Stimulated activated CD4-positive, alpha-beta T cell treated with anti-CD3 and anti-CD28 coated beads, Interleukin-4, amount 100 ng/mL, for 4 hours (primary cell): ENCODE data around the gene POP4.
"Not testable (repeated sequence)": the region's sequence is repeated elsewhere in the genome, so short reads cannot be mapped to it uniquely, and the experiment has no call there.

Experiments used
- DNase-seq, 2 experiments: peaks; one replicate each; pipeline ENCODE4 v3.0.0-alpha.2; 2020

POP4 gene

GRCh38 chr19:29612801-29613595 lies 6.9 kb downstream of the POP4 start:
- DNase-seq = no peak

- no peak for DNase-seq
Measured at GRCh38 chr19:29614046-29614445, 8.0 kb downstream of the POP4 start.

GRCh38 chr19:29614780-29615179 lies 8.7 kb downstream of the POP4 start:
- no peak for DNase-seq

DNA sequence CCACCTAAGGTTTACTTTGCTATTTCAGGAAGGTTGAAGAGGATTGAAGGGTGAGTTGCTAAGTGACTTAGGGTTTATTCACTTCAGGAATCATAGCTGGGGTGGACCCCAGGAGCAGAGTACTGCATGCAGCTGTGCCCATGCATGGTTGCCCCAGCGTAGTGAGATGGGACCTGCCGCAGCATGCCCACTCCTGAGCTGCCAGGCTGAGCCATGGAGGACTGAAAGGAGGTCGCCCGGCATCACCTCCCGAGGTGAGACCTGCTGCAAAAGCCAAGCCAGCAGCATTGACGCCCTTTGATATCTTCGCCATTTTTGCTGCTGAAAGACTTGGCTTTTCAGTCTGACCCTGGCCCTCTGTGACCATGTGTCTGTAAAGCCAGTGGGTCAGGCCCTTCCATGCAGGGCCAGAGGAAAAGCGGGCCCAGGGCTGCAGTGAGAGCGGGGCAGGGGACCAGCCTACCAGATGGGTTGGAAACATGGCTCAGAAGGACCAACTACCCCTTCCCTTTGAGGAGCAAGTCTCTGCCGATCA lies 9.9 kb downstream of the POP4 start:
- DNase-seq = no peak

- no peak for DNase-seq
Measured at GRCh38 chr19:29616541-29616940, 10.5 kb downstream of the POP4 start.

DNA sequence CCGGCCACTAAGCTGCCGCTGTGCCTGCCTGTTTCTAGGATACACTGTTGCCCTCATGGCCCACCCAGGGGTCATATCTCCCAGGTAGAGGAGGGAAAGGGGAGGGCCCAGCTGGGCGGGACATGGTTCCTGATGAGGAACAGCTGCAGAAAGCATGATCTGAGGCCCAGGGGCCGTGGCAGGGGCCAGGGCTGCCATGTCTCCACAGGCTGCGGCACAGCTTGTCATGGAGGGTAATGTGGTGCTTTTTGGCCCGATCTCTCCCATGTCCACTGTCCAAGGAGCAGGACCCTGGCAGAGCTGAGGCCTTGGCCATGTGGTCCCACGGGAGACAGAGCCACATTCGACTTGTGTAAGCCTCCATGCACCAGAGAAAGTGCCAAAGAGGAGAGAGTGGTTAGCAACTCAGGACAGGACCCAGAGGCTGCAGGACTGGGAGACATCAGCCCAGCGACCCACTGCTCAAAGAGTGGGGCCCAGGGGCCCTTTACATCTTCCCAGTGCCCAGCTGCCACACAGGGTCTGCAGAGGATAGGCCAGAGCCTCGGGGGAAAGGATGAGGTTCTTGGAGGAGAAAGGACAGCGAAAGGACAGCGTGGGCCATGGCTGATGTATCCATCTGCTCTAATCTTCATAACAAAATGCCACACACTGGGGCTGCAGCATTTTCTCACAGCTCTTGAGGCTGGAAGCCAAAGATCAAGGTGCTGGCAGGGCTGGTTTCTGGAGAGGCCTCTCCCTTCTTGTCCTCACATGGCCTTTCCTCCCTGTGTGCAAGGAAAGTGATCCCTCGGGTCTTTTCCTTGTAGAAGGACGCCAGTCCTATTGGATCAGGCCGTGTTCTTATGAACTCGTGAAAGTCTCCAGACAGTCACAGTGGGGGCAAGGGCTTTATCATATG lies 11.5 kb downstream of the POP4 start:
- no peak for DNase-seq

GRCh38 chr19:29618434-29618833 lies 12.4 kb downstream of the POP4 start:
- no peak for DNase-seq

DNA sequence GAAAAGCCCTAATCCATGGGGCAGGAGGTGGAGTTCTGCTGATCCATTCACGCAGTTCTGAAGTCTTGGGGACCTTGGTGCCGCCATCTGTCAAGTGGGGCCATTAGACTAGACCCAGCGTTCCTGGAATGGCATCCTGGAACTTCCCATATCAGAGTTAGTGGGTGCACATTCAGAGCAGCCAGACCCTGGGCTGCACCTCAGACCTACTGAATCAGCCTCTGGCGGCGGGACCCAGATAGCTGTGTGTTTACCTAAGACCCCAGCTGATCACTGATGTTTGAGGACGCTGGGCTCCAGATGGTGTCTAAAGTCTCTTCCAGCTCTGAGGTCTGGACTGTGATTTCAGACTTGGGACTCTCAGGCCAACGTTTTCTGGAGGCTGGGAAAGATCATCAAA lies 12.8 kb downstream of the POP4 start:
- no peak for DNase-seq

GRCh38 chr19:29620931-29621351 lies 14.9 kb downstream of the POP4 start:
- DNase-seq = peak; percentile 26 to 38

- DNase-seq = no peak
Measured at GRCh38 chr19:29622166-29623070, 16.3 kb downstream of the POP4 start.

GRCh38 chr19:29623726-29624488 lies 17.8 kb downstream of the POP4 start:
- DNase-seq = peak in 1 of 2 experiments; percentile 22

GRCh38 chr19:29624489-29625185 lies 18.6 kb downstream of the POP4 start:
- no peak for DNase-seq

DNA sequence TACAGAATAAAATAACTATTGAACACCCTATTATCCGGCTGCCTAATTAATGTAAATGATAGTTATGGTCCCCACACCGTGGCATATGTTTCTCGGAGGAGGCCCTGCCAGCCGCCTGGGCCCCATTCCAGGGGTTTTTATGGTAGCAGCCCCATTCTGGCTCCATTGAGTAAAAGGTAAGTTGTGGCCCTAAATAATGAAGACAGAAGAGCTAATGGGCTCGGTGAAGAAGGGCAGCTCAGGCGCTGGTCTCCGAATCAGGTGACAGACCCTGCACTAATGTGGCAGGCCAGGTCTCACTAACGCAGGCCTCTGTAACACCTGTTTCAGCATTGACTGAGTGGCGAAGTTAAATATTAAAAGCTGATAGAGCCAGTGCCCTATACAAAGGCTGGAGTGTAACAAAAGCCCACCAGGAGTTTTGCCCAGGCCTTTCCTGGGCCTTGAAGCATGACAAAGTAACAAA lies 19.1 kb downstream of the POP4 start:
- no peak for DNase-seq

DNA sequence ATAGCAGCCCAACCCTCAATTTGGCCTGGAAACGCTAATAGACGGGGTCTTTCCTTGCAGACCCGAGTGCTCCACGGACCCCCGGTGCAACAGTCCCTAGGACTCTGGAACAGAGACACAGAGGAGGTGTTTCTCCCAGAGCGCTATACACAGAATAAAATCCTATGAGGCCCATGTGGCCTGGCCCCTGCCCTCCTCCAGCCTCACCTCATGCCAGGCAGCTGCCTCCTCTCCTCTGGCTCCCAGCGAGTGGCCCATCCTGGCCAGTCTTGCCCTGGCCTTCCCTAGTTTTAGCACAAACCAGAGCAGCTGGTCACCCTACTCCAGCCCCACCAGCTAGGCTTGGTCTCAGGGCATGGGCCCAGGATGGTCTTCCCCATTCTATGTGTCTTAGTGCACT lies 20.3 kb downstream of the POP4 start:
- DNase-seq = no peak

- not testable (repeated sequence) for DNase-seq
Measured at GRCh38 chr19:29626832-29627231, 20.7 kb downstream of the POP4 start.

DNA sequence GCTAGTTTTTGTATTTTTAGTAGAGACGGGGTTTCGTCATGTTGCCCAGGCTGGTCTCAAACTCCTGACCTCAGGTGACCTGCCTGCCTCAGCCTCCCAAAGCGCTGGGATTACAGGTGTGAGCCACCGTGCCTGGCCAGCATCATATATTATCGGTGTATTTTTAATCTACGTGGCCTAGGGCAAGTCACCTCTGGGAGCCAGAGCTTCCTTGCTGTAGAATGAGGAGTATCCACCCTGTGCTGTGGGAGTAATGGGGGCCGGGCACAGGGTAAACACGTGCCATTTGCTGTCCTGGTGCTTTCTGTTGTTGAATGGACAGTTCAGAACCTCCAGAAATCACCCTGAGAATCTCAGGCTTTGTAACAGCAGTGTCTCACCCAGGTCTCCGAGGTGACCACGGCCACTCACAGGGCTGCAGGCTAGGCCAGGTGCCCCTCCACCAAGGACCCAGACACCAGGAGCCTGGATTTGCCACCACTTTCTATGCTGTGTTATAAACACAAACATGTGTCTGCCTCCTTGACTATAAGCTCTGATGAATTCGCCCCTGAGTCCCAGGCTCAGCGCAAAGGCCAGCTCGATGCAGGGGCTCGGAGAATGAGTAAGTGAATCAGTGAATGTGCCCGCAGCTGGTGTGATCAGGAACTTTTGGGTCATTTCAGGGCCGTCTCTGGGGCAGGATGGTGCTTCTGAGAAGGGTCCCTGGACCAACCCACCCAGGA lies 22.7 kb downstream of the POP4 start:
- DNase-seq = no peak

DNA sequence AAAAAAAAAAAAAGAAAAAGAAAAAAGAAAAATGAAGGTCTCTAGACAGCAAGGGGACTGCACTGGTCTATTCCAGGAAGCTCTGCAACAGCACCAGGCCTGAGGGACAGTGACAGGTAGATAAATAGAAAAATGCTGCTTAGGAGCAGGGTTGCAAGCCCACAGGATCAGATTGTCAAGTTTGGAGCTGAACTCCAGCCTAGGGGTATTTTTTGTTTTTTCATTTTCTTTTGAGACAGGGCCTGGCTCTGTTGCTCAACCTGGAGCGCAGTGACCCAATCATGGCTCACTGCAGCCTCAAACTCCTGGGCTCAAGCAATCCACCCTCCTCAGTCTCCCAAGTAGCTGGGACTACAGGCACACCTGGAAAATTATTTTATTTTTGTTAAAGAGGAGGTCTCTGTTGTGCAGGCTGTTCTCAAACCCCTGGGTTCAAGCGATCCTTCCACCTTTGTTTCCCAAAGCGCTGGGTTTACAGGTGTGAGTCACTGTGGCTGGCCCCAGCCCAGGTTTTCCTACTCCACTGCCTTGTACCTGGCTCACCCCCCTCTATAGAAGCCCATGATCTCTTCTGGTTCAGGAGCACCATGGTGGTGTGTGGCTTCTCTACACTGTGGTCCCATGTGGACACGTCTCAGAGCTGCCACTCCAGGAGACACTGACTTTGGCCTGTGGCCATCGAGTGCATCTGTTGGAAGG lies 23.9 kb downstream of the POP4 start:
- no peak for DNase-seq

DNA sequence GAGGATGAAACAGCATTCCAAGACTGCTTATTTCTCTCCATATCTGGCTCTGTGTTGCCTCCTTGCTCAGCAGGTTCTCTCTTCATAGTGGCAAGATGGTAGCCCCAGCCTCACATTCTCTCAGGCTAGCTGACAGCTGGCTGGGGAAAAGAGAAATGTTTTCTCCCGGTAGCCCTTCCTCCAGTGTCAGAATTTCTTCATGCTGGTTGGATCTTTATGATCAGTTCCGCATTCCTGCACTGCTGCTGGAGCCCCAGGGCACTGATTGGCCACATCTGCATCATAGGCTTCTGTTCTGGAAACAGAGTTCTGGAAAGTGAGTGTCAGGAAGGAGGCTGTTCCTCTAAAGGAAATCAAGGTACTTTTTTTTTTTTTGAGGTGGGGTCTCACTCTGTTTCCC lies 24.6 kb downstream of the POP4 start:
- DNase-seq = no peak

DNA sequence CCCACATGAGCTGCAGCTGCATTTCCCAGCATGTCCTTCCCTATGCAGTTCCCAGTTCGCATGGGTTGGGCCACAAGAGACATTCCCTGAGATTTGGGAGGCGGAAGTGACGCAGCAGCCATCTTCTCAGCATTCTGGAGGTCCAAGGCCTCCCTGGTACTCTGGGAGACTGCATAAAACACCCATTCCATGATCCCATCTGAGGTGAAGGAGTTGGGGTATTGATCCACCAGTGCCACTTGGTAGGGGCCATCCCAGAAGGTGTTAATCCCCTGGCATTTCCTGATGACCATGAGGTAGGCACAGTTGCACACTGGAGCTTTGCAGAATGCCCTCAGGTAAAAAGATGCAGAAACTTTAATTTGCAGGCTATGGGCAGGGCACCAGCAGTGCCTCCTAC lies 25.4 kb downstream of the POP4 start:
- DNase-seq = no peak

DNA sequence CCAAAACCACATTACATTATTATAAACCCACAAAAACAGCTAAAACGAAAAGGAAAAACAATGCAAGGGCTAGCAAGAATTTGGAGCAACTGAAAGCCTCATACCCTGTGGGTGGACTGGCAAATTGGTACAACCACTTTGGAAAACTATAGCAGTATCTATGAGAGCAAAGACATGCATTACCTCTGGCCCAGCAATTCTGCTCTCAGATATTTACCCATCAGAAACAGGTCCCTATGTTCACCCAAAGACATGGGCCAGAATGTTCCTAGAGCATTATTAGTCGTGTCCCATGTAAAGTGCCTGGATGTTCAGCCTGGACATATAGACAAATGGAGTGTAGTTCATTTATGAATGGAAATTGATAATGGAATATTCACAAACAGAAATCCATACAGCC lies 27.9 kb downstream of the POP4 start:
- no peak for DNase-seq
